HG02678 (cell line): ENCODE measurements around the gene MAP4K1.

Experiments used
- ATAC-seq: cut with Tn5 transposase; IDR thresholded peaks from one replicate; pipeline ENCODE4 v1.9.1; 2021; ENCODE audit warnings: mild to moderate bottlenecking, moderate library complexity; ENCODE audit not compliant: unreplicated experiment

MAP4K1 gene

DNA sequence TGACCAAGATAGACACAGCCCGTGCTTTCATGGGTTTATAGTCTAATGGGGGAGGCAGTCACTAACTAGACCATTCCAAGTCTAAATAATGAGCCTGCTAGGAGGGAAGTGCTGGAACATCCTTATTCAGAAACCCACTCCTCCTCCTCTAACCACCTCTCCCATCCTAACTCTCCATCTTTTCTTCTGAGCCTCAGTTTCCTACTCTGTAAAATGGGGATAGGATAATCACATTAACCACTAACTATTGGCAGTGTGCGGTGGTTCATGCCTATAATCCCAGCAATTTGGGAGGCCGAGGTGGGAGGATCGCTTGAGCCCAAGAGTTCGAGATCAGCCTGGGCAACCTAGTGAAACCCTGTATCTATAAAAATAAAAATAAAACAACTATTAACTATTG is 68.7 kb downstream of the MAP4K1 start:
- ATAC-seq = no peak

DNA sequence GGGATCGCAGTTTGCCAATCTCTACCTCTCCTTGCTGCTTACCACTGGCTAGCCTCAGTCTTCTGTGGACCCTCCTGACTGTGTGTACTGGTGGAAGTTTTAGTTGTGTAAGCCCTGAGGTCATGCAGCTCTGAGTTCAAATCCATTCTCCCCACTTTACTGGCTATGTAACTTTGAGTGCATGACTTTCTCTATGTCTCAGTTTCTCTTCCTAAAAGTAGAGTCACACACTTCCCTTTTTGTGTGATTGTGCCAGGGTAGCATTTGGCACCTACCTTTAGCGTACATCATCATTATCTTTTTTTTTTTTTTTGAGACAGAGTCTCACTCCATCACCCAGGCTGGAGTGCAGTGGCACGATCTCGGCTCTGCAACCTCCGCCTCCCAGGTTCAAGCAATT is 70.3 kb downstream of the MAP4K1 start:
- ATAC-seq = no peak

DNA sequence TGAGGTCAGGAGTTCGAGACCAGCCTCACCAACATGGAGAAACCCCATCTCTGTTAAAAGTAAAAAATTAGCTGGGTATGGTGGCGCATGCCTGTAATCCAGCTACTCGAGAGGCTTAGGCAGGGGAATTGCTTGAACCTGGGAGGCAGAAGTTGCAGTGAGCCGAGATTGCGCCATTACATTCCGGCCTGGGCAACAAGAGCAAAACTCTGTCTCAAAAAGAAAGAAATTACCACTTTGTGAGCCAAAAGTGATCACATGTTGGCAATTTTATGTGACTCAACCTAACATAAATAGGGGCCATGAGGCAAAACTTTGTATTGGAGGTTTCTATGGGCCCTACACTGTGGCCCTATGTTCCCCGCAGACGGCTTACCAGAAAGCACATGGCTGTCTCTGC is 72.2 kb downstream of the MAP4K1 start:
- no peak for ATAC-seq

DNA sequence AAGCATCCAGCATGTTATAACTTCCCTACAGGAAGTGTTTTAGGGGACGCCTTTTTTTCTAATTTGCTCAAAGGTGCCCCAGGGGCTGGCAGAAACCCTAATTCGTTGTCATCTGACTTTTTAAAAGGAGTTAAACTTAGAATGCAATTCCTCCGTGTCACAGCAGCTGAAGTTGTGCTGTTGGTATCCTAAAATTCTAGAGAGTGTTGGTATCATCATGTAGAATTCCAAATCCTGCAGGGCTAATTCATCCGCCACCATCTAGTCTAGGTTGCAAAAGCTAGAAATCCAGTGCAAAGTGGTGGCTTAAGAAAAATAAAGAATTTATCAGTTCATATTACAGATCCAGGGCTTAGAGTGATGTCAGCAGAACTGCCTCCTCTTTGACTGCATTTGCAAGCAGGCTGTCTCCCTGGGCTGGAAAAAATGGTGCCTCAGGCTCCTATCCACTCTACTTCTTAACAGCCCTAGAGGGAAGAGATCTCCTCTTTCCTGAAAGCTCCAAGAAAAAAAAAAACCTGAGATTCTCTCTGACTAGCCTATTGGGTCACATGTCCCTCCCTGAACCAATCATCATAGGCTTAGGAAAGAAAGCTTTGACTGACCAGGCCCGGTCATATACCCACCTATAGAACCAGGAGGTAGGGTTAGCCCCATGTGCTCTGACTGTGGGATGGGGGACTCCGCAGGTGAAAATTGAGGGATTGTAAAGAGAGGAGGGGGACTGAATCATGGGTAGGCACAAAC is 73.0 kb downstream of the MAP4K1 start:
- no peak for ATAC-seq

DNA sequence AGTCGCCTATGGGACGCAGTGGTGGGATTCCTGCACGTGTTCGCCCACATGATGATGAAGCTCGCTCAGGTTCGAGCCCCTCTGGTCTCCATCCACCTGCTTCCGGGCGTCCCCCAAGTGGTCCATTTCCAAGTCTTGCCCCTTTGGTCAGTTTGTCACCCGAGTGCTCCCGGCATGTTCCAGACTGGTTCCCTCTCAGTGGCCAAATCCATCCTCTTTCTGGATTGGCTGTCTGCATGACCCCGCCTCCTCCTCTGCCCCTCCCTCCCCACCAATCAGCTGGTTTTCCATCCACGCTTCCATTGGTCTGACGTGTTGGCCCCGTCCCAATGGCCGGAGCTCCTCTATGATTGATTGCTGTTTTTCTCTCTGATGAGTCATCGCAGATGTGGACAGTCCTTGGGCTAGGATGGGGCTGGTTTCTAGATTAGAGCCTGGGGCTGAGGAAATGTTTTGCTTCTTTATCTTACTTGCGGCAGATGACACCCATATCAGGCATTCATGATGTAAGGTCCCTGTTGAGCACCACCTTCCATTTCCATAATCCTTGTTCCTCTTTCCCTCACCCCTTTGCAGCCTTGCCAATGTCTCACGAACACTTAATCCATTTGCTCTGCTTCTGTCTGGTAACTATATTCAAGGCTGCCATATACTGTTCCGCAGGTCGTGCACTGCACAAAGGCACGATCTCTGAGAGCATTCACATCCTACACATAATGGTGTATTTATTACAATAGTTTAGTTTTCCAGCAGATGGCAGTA is 73.8 kb downstream of the MAP4K1 start:
- ATAC-seq = no peak

DNA sequence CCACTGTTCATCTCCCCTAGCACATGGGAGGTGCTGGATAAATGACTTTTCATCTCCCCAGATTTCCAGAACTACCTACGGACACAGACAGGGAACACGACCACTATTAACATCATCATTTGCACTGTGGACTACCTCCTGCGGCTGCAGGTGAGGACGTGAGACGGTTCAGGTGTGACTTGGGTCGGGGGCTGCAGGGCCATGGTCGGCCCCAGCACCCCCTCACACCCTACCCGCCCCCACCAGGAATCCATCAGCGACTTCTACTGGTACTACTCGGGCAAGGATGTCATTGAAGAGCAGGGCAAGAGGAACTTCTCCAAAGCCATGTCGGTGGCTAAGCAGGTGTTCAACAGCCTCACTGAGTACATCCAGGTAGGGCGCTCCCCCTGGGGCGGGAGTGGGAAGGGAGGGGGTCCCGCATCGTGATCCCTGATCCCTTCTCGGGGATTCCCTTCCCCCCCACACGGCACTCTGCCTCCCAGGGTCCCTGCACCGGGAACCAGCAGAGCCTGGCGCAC is 74.4 kb downstream of the MAP4K1 start:
- no peak for ATAC-seq

DNA sequence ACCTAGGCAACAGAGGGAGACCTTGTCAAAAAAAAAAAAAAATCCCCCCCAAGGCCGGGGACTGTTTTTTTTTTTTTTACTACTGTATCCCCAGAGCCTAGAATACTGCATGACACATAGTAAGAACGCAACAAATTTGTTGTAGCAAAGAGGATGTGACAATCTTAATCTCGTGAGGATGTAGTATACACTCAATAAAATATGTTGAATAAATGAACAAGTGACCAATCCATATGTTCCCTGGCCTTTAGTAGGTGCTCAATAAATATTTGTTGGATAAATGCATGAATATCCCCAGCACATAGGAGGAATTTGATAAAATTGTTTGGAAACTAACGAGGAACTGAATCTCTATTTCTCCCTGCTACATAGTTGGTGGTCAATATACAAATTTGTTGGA is 75.7 kb downstream of the MAP4K1 start:
- ATAC-seq = no peak

DNA sequence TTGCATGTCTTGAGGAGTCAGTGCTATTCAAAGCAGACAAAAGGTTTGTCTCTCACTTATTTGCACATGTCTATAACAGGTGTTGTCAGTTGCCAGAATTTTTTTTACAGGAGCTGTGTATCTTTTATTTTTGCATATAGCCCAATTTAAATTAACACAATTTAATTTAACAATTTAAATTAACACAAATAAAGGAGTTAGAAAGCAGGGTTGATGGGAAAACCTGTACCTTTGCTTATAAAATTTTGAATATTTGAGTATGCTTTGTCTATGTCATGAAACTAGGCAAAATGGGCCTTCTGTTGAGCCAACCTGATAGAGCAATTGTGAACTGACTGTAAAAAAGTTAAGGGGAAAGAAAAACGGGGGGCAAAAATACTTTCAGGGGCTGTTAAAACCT is 78.0 kb downstream of the MAP4K1 start:
- ATAC-seq = no peak

DNA sequence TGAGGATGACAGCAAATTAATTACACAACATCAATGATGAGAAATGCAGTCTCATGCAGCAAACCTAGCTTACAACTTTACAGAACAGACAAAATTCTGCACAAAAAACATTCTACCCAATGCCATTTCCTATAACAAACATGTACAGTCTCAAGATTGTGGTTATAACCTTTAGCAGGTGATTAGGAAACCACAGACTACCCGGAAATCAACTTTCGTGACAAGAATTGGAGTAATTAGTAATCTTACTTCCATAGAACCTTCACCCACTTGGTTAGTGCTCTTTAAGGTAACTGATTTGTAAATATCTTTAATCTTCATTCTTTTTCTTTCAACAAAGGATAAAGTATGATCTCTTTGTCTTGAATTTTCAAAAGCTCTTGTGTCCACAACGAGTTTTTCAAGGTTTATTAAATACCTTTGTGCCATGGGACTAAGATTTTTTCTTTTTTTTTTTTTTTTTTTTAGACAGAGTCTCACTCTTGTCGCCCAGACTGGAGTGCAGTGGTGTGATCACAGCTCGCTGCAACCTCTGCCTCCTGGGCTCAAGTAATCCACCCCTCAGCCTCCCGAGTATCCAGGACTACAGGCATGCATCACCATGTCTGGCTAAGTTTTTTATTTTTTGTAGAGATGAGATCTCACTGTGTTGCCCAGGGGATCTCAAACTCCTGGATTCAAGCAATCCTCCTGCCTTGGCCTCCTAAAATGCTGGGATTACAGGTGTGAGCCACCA is 78.8 kb downstream of the MAP4K1 start:
- no peak for ATAC-seq

DNA sequence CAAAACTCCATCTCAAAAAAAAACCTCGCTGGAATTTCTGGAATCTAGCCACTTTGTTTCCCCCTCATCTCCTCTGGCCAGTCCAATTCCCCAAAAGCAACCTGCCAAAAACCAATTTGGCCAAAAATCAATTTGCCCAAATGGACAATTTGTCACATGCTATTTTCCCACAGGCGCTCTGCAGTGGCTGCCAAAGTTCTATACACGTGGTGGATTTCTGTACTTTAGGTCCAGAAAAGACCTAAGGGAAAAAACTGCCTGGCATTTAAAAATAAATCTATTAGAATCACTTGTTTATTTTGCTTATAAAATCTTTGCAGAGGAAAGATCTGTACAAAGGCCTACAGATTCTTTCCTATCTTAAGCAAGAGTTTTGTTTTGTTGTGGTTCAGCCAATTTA is 79.4 kb downstream of the MAP4K1 start:
- no peak for ATAC-seq
